Esophagus squamous epithelium (tissue), 4 donors: ENCODE measurements around the gene INO80E.

ENCODE experiments used
- CTCF ChIP-seq, 6 experiments: fragments of 450-650 bp in 4 of 6; fragments of 200-600 bp in 2 of 6; sonication (generic) in 2 of 6; IDR thresholded peaks; one replicate each; pipeline ENCODE4 v1.5.1; 2016 to 2019; ENCODE audit warnings: antibody characterized with exemption in 6 of 6, mild to moderate bottlenecking in 4 of 6, moderate library complexity in 4 of 6
- POLR2A ChIP-seq, 4 donors: fragments of 450-650 bp; IDR thresholded peaks; one replicate each; pipeline ENCODE4 v1.6.1; 2017; ENCODE audit warnings: antibody characterized with exemption in 4 of 4, mild to moderate bottlenecking in 4 of 4, moderate library complexity in 3 of 4

DNA sequence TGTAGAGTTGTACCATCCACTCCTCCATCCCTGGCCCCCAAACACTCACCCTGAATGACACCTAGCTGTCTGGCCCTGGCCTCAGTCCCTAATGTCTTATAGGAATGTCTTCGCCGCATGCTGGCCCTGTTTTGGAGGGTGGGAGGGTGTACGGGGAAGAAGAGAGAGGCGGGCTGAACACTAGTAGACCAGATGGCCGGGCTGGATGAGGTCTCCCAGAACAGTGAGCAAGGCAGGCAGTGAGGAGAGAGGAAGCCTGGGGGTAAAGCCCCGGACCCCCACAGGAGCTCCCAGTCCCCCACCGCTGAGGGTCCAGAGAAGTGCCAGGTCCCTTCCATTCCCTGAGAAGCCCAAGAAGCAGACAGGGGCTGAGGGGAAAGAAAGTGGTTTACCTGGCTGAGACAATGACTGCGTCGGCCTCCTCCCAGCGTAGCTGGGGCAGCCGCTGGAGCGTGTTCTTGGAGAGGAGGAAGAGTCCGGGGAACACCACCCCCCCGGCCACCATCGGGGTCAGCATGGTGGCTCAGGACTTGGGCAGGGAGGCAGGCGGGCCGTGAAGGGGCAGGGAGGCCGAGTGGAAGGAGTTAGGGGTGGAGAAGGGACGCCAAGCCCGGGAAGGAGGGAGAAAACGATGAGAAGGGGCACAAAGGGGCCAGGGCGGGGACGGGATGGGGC is 34.1 kb downstream of the INO80E start:
- TF ChIP-seq CTCF (IDR thresholded peaks at IDR 0.05) (no peak), POLR2A (IDR thresholded peaks at IDR 0.05) (no peak)
